K562 treated with DMSO at 1 percent for 48 hours (cell line): ENCODE measurements around the gene ZNF672. TPM values are rescaled to one million over a fixed set of nuclear protein-coding genes. Genes with fewer than 3 reads are reported as not detected.

Experiments used
- total RNA-seq: library from RNA; unstranded; fragments of 300-600 nt; gene quantifications from 2 replicates; pipeline ENCODE4 v1.2.3, GENCODE V29; 2022; ENCODE audit warnings: low replicate concordance; ENCODE audit errors: extremely low read depth

The ZNF672 gene
- not detected in 2 replicates for total RNA-seq

DNA sequence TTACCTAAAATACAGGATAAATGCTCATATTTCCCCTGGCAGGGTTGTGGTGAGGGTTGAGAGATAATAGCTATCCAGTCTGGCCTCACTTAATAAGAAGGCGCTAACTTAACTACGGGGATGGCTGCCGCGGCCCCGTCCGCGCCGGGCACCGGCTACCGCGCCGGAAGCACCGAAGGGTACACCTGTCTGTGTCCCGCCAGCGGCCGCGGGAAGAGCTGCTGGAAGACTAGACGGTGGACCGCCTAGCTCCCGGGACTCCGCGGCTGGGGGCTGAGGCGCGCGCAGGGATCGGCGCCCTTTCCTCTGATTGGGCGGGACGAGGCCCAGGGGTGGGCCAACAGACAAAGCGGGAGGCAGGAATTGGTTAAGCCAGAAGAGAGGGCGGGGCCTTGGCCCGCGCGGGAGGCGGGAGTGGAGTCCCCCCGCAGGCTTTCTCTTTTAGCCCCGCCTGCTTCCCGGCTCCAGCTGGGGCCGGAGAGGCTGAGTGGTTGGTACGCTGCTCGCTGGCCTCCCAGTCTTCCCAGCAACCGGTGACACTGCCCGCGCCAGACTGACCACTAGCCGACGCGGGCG is at the start of gene ZNF672:
Gene ZNF672, plus strand, starts transcription at position 444 of the 576 bp plus-strand sequence. CDS start 9,051 bp downstream, outside the sequence.

DNA sequence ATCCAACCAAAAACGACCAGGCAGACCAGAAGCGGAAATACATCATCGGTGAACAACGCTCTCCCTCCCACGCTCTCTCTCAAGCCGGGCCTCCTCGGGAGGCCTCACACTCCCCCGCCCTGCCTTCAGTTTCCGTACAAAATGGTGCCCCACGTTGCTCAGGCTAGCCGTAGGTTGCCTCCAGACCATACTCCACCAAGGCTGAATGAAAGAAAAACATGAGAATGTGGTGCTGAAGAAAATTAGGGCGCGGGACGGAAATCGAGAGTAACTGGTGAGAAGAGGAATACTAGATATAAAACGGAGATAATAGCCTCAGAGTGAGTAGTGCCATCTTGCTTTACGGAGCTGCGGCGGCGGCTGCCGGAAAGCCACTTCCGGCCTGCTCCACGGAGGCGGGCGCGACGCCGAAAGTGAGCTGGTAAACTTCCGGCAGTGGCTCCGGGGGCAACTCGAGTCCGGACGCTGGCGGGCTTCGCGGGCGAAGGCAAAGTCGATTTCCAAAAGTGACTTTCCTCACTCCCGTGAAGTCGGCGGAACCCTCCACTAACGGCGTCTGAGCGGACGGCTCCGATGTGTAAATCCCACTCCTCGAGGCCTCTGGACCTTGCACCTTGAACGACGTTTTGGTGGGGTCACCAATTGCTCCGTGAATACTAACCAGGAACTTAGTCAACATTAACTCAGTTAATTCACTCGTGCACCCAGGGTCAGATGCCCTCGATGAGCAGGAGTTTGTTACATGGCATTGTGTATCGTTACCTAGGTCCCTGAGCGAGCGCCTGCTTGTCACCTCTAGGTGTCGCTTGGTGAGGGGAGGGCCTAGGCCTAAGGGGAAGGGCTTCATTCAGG is 11.9 kb upstream of the ZNF672 start, which contains the start of gene SH3BP5L:
Gene SH3BP5L, minus strand, starts transcription at position 7 of the 852 bp plus-strand sequence. CDS start 980 bp downstream, outside the sequence.

DNA sequence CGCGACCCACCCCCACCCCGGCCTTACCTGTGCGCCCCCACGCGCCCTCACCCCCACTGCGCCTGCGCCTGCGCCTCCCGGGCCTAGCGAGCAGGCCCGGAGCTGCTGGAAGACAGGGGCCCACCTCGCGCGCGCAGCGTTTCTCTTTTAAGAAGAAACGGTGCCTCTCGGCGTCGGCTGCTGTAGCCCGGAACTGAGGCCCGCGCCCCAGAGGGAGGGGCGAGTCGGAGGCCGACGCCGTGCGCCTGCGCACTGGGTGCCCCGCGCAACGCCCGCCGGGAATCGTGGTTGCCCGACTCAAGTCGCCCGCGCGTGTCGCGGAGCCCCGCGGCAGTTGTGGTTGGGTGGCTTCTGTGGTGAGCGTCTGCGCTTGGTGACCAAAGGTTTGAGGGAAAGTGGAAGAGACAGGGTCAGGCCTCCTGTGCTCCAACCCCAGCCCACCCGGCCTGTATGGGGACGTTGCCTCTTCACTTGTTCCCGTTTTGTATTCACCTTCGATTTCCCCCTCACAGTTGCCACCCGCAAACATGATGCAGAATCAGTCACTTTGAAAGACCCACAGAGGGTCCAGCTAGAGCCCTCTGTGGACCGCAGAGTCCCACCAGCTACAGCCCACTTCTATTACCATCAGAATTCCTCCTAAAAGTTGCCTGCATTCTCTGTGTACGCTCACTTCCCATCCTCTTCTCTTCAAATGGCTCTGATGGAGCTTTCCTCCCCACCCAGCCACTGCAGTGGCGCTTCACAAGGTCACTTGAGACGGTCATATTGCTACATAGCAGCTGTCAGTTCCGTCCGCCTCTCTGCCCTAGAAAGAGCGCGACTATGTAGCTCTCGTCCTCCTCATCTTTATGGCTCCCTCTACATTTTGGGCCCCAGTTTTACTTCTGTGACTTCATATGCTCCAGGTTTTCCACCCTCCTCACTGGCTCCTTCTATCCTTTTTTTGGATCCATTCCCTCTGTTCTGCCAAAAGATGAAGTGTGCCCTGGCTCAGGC is 21.2 kb downstream of the ZNF672 start, which contains the start of gene ZNF692:
Gene ZNF692, minus strand, starts transcription at position 195 of the 999 bp plus-strand sequence. CDS start 776 bp downstream, outside the sequence.

Other genes with a start within 250 kb of the ZNF672 start
- gene OR2T10, start 240.5 kb upstream of the ZNF672 start, total RNA-seq: not detected in 2 replicates
- gene OR2T11, start 203.1 kb upstream of the ZNF672 start, total RNA-seq: not detected in 2 replicates
- not detected in 2 replicates for gene OR2T35, start 192.9 kb upstream of the ZNF672 start, total RNA-seq
- not detected in 2 replicates for gene OR2T27, start 182.7 kb upstream of the ZNF672 start, total RNA-seq
- not detected in 2 replicates for gene OR14I1, start 135.5 kb upstream of the ZNF672 start, total RNA-seq
- gene LYPD8, start 82.5 kb upstream of the ZNF672 start, total RNA-seq: not detected in 2 replicates
- gene SH3BP5L, start 12.3 kb upstream of the ZNF672 start, total RNA-seq: not detected in 2 replicates
- gene ZNF692, start 20.9 kb downstream of the ZNF672 start, total RNA-seq: not detected in 2 replicates
- not detected in 2 replicates for gene PGBD2, start 68.0 kb downstream of the ZNF672 start, total RNA-seq